NB4 (cell line): ENCODE data around the gene CLOCK.

Experiments
- MYC ChIP-seq: IDR thresholded peaks from 2 replicates; pipeline ENCODE4 v1.6.1; 2011; ENCODE audit warnings: low read depth, low read length
- POLR2A ChIP-seq: IDR thresholded peaks from 2 replicates; pipeline ENCODE4 v1.6.1; 2011; ENCODE audit warnings: mild to moderate bottlenecking; ENCODE audit not compliant: insufficient read length; ENCODE audit errors: extremely low read depth
- TF ChIP-seq, protein P1 (sequence below): IDR thresholded peaks from one replicate; pipeline ENCODE4 v1.5.1; 2012; ENCODE audit warnings: low read depth, low read length
- TF ChIP-seq, protein P2 (sequence below): IDR thresholded peaks from 2 replicates; pipeline ENCODE4 v1.6.1; 2011; ENCODE audit warnings: low read depth, low read length

- TF ChIP-seq, protein P1, sequence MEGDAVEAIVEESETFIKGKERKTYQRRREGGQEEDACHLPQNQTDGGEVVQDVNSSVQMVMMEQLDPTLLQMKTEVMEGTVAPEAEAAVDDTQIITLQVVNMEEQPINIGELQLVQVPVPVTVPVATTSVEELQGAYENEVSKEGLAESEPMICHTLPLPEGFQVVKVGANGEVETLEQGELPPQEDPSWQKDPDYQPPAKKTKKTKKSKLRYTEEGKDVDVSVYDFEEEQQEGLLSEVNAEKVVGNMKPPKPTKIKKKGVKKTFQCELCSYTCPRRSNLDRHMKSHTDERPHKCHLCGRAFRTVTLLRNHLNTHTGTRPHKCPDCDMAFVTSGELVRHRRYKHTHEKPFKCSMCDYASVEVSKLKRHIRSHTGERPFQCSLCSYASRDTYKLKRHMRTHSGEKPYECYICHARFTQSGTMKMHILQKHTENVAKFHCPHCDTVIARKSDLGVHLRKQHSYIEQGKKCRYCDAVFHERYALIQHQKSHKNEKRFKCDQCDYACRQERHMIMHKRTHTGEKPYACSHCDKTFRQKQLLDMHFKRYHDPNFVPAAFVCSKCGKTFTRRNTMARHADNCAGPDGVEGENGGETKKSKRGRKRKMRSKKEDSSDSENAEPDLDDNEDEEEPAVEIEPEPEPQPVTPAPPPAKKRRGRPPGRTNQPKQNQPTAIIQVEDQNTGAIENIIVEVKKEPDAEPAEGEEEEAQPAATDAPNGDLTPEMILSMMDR, result no peak
- TF ChIP-seq POLR2A (no peak), MYC (no peak)
- TF ChIP-seq, protein P2, sequence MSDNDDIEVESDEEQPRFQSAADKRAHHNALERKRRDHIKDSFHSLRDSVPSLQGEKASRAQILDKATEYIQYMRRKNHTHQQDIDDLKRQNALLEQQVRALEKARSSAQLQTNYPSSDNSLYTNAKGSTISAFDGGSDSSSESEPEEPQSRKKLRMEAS, result no peak
Measured at GRCh38 chr4:55450566-55450965, 96.1 kb downstream of the CLOCK start.
